GM19467 (cell line): ENCODE data around the gene IER5.

ENCODE experiments used
- ATAC-seq: cut with Tn5 transposase; IDR thresholded peaks from one replicate; pipeline ENCODE4 v1.9.1; 2021; ENCODE audit warnings: mild to moderate bottlenecking, moderate library complexity; ENCODE audit not compliant: unreplicated experiment

The IER5 gene

GRCh38 chr1:181095763-181096184 is 7.3 kb downstream of the IER5 start:
- no peak for ATAC-seq

GRCh38 chr1:181097242-181097641 is 8.7 kb downstream of the IER5 start:
- ATAC-seq: no peak

GRCh38 chr1:181099152-181100014 is 10.9 kb downstream of the IER5 start:
- ATAC-seq: peak; percentile 51

GRCh38 chr1:181100015-181100905 is 11.8 kb downstream of the IER5 start:
- ATAC-seq: no peak

GRCh38 chr1:181100934-181101333 is 12.4 kb downstream of the IER5 start:
- no peak for ATAC-seq

GRCh38 chr1:181101581-181102226 is 13.2 kb downstream of the IER5 start:
- ATAC-seq: no peak

- no peak for ATAC-seq
These were observed 14.3 kb downstream of the IER5 start for GRCh38 chr1:181102841-181103240.

- ATAC-seq: no peak
These were observed 14.9 kb downstream of the IER5 start for GRCh38 chr1:181103399-181103798.

GRCh38 chr1:181104042-181104789 is 15.7 kb downstream of the IER5 start:
- ATAC-seq: no peak

- peak; percentile 8 for ATAC-seq
These were observed 16.3 kb downstream of the IER5 start for GRCh38 chr1:181104790-181105133.

GRCh38 chr1:181105134-181106021 is 16.9 kb downstream of the IER5 start:
- ATAC-seq: peak; percentile 60

GRCh38 chr1:181106022-181106312 is 17.5 kb downstream of the IER5 start:
- ATAC-seq: no peak

GRCh38 chr1:181106479-181106878 is 18.0 kb downstream of the IER5 start:
- no peak for ATAC-seq

- ATAC-seq: no peak
These were observed 19.2 kb downstream of the IER5 start for GRCh38 chr1:181107711-181108110.

GRCh38 chr1:181108304-181108867 is 19.9 kb downstream of the IER5 start:
- ATAC-seq: no peak

- no peak for ATAC-seq
These were observed 21.5 kb downstream of the IER5 start for GRCh38 chr1:181110013-181110412.

GRCh38 chr1:181111559-181111958 is 23.1 kb downstream of the IER5 start:
- ATAC-seq: no peak

- no peak for ATAC-seq
These were observed 23.8 kb downstream of the IER5 start for GRCh38 chr1:181112071-181112929.
